Liver (tissue), 9 donors: ENCODE results near the gene ATP1A3. TPM values are rescaled to one million over a fixed set of nuclear protein-coding genes. Genes with fewer than 3 reads are reported as not detected.

Experiments used
- DNase-seq: peaks from one replicate; pipeline ENCODE4 v3.0.0-alpha.2; 2017; ENCODE audit warnings: low spot score
- H3K27ac ChIP-seq, 2 donors: one replicate each; pipeline ENCODE4 v1.7.0; 2013; ENCODE audit warnings: inconsistent platforms in 2 of 2, low read length in 2 of 2, control low read depth in 1 of 2, low read depth in 1 of 2, mild to moderate bottlenecking in 1 of 2
- H3K27me3 ChIP-seq, 4 donors: one replicate each; pipeline versions ENCODE4 v1.6.1 to v1.7.0; 2013; ENCODE audit warnings: low read length in 3 of 4, inconsistent platforms in 1 of 4, mild to moderate bottlenecking in 1 of 4, moderate library complexity in 1 of 4; ENCODE audit not compliant: control insufficient read depth in 4 of 4, insufficient read depth in 4 of 4
- H3K36me3 ChIP-seq, 4 donors: one replicate each; pipeline versions ENCODE4 v1.6.1 to v1.7.0; 2013; ENCODE audit warnings: low read length in 3 of 4, mild to moderate bottlenecking in 3 of 4, low read depth in 1 of 4, moderate library complexity in 1 of 4; ENCODE audit not compliant: control insufficient read depth in 4 of 4, insufficient read depth in 3 of 4
- H3K4me1 ChIP-seq, 4 donors: one replicate each; pipeline versions ENCODE4 v1.6.1 to v1.7.0; 2013; ENCODE audit warnings: low read length in 3 of 4, mild to moderate bottlenecking in 3 of 4, moderate library complexity in 1 of 4; ENCODE audit not compliant: control insufficient read depth in 4 of 4, insufficient read depth in 4 of 4
- H3K4me3 ChIP-seq, 3 donors: one replicate each; pipeline versions ENCODE4 v1.6.1 to v1.7.0; 2013; ENCODE audit warnings: low read length in 3 of 3, control low read depth in 1 of 3, low read depth in 1 of 3, mild to moderate bottlenecking in 1 of 3
- H3K9ac ChIP-seq, 2 donors: one replicate each; pipeline ENCODE4 v1.7.0; 2013; ENCODE audit warnings: low read length in 2 of 2, mild to moderate bottlenecking in 2 of 2, moderate library complexity in 2 of 2, control low read depth in 1 of 2, low read depth in 1 of 2
- H3K9me3 ChIP-seq, 4 donors: one replicate each; pipeline versions ENCODE4 v1.6.1 to v1.7.0; 2013; ENCODE audit warnings: low read length in 3 of 4; ENCODE audit not compliant: control insufficient read depth in 4 of 4
- FOXA1 ChIP-seq: IDR thresholded peaks from 2 replicates; pipeline ENCODE4 v1.6.1; 2016; ENCODE audit warnings: antibody characterized with exemption
- FOXA2 ChIP-seq: IDR thresholded peaks from 2 replicates; pipeline ENCODE4 v1.6.1; 2016; ENCODE audit warnings: antibody characterized with exemption
- GABPA ChIP-seq, 2 donors: IDR thresholded peaks in 1 of 2; conservative IDR thresholded peaks in 1 of 2; 2 replicates each; pipeline ENCODE4 v1.6.1; 2016; ENCODE audit warnings: antibody characterized with exemption in 2 of 2, mild to moderate bottlenecking in 1 of 2, moderate library complexity in 1 of 2
- JUND ChIP-seq, 2 donors: IDR thresholded peaks; 2 replicates each; pipeline ENCODE4 v1.6.1; 2016; ENCODE audit warnings: antibody characterized with exemption in 2 of 2
- MAX ChIP-seq: IDR thresholded peaks from 2 replicates; pipeline ENCODE4 v1.6.1; 2016; ENCODE audit warnings: antibody characterized with exemption
- NR2F2 ChIP-seq: IDR thresholded peaks from 2 replicates; pipeline ENCODE4 v1.6.1; 2016; ENCODE audit warnings: antibody characterized with exemption
- RAD21 ChIP-seq, 2 donors: IDR thresholded peaks; 2 replicates each; pipeline ENCODE4 v1.6.1; 2016; ENCODE audit warnings: antibody characterized with exemption in 2 of 2, mild to moderate bottlenecking in 2 of 2
- RXRA ChIP-seq, 2 donors: IDR thresholded peaks; 2 replicates each; pipeline ENCODE4 v1.6.1; 2017 to 2018; ENCODE audit warnings: antibody characterized with exemption in 2 of 2, mild to moderate bottlenecking in 1 of 2
- TAF1 ChIP-seq: conservative IDR thresholded peaks from 2 replicates; pipeline ENCODE4 v1.6.1; 2016; ENCODE audit warnings: antibody characterized with exemption, mild to moderate bottlenecking
- YY1 ChIP-seq: IDR thresholded peaks from 2 replicates; pipeline ENCODE4 v1.6.1; 2016; ENCODE audit warnings: antibody characterized with exemption, mild to moderate bottlenecking
- ZBTB33 ChIP-seq: IDR thresholded peaks from 2 replicates; pipeline ENCODE4 v1.6.1; 2016; ENCODE audit warnings: antibody characterized with exemption
- WGBS: extraction: QIAGEN DNeasy Blood & Tissue Kit; methylation state at CpG from one replicate; pipeline ENCODE4 v1.1.7; 2013; 5-methylcytosine and 5-hydroxymethylcytosine counted together
- polyA plus RNA-seq, 2 donors: library from polyadenylated mRNA; stranded (reverse) in 1 of 2; unstranded in 1 of 2; fragments of 200-250 nt in 1 of 2; fragments of >200 nt in 1 of 2; fragmentation: Nextera tagmentation in 1 of 2; extraction: Ambion mirVana in 1 of 2; gene quantifications; one replicate each; pipeline versions ENCODE4 v1.2.1 to v1.2.3, GENCODE V29; 2013 to 2015
- total RNA-seq, 2 donors: library from RNA; depleted of rRNA; stranded (reverse); fragments of >200 nt; gene quantifications; one replicate each; pipeline ENCODE4 v1.2.3, GENCODE V29; 2014
- TF ChIP-seq, protein P1 (sequence below): fragments of 150-350 bp; IDR thresholded peaks from 2 replicates; pipeline ENCODE4 v1.5.1; 2017; ENCODE audit warnings: improper control_type of control experiment, low read depth, low read length; ENCODE audit not compliant: missing input control
- TF ChIP-seq, protein P2 (sequence below): IDR thresholded peaks from 2 replicates; pipeline ENCODE4 v1.6.1; 2016; ENCODE audit warnings: antibody characterized with exemption
- donor health status: healthy.
- donor health status: healthy.
- donor health status: healthy.
- donor health status: healthy.
- donor health status: healthy.

The ATP1A3 gene
- total and polyA plus RNA-seq, 4 donors: 0.05 to 0.09 (median 0.08) TPM; not detected in 1

DNA sequence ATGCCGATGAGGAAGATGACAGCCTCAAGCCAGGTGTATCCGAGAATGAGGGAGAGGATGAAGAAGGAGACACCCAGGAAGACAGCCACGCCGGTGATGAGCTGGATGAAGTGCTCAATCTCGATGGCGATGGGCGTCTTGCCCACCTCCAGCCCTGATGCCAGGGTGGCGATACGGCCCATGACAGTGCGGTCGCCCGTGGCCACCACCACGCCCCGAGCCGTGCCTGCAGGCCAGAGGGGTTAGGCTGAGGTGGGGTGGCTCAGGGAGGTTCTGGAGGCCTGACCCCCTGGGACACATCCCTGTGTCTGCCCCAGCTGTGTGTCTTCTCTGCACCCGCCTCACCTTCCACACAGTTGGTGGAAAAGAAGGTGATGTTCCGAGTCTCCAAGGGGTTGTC lies 9.1 kb downstream of the ATP1A3 start (continued):
- TF ChIP-seq GABPA (IDR thresholded peaks at IDR 0.05 in 1 of 2, conservative IDR thresholded peaks at IDR 0.05 in 1 of 2) (no peak), FOXA2 (no peak), RAD21 (IDR thresholded peaks at IDR 0.05) (no peak)

- Histone ChIP-seq H3K4me3 (no peak overlapping the region), H3K4me1 (no peaks in the 10 kb centered on the region), H3K36me3 (no peaks in the 10 kb centered on the region), H3K9ac (no peak overlapping the region), H3K27me3 (no peaks in the 10 kb centered on the region), H3K9me3 (no peaks in the 10 kb centered on the region), H3K27ac (no peak overlapping the region)
- 82% methylated on average over 15 of the region's 15 CpGs for WGBS
- TF ChIP-seq NR2F2: no peak
- TF ChIP-seq MAX: no peak
- no peak for TF ChIP-seq JUND (IDR thresholded peaks at IDR 0.05)
- TF ChIP-seq TAF1: no peak
- TF ChIP-seq FOXA1: no peak
- TF ChIP-seq YY1: no peak
- TF ChIP-seq, protein P1, sequence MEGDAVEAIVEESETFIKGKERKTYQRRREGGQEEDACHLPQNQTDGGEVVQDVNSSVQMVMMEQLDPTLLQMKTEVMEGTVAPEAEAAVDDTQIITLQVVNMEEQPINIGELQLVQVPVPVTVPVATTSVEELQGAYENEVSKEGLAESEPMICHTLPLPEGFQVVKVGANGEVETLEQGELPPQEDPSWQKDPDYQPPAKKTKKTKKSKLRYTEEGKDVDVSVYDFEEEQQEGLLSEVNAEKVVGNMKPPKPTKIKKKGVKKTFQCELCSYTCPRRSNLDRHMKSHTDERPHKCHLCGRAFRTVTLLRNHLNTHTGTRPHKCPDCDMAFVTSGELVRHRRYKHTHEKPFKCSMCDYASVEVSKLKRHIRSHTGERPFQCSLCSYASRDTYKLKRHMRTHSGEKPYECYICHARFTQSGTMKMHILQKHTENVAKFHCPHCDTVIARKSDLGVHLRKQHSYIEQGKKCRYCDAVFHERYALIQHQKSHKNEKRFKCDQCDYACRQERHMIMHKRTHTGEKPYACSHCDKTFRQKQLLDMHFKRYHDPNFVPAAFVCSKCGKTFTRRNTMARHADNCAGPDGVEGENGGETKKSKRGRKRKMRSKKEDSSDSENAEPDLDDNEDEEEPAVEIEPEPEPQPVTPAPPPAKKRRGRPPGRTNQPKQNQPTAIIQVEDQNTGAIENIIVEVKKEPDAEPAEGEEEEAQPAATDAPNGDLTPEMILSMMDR: no peak
- TF ChIP-seq RXRA (IDR thresholded peaks at IDR 0.05): no peak
- TF ChIP-seq RAD21 (IDR thresholded peaks at IDR 0.05): no peak
- TF ChIP-seq, protein P2, sequence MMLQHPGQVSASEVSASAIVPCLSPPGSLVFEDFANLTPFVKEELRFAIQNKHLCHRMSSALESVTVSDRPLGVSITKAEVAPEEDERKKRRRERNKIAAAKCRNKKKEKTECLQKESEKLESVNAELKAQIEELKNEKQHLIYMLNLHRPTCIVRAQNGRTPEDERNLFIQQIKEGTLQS: no peak
- TF ChIP-seq GABPA (IDR thresholded peaks at IDR 0.05 in 1 of 2, conservative IDR thresholded peaks at IDR 0.05 in 1 of 2): no peak
- TF ChIP-seq ZBTB33: no peak
- no peak for DNase-seq
Measured at GRCh38 chr19:41981724-41982123, 12.3 kb downstream of the ATP1A3 start.

GRCh38 chr19:41978470-41978869 lies 15.6 kb downstream of the ATP1A3 start:
- no peak overlapping the region for H3K27ac ChIP-seq
- no peak overlapping the region for H3K4me3 ChIP-seq
- no peaks in the 10 kb centered on the region for H3K9me3 ChIP-seq
- no peak overlapping the region for H3K9ac ChIP-seq
- no peaks in the 10 kb centered on the region for H3K27me3 ChIP-seq
- no peak for TF ChIP-seq FOXA1
- no peaks in the 10 kb centered on the region for H3K4me1 ChIP-seq
- WGBS: 85% methylated on average over 17 of the region's 17 CpGs
- H3K36me3 ChIP-seq: no peaks in the 10 kb centered on the region
- no peak for DNase-seq

DNA sequence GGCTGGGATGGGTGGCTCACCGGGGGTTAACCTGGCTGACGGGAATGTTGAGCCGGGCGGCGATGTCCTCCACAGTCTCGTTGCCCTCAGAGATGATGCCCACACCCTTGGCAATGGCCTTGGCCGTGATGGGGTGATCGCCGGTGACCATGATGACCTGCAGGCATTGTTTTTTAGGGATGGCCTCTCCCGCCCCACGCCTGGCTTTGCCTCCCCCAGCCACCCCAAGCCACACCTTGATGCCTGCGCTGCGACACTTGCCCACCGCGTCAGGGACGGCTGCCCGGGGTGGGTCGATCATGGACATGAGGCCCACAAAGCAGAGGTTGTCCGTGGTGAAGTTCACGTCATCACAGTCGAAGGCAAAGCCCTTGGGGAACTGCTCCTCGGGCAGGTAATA lies 16.1 kb downstream of the ATP1A3 start:
- H3K9ac ChIP-seq: no peak overlapping the region
- no peak for TF ChIP-seq YY1
- DNase-seq: no peak
- H3K36me3 ChIP-seq: no peaks in the 10 kb centered on the region
- WGBS: 84% methylated on average over 22 of the region's 22 CpGs
- no peak overlapping the region for H3K4me3 ChIP-seq
- H3K4me1 ChIP-seq: no peaks in the 10 kb centered on the region
- H3K9me3 ChIP-seq: no peaks in the 10 kb centered on the region
- H3K27ac ChIP-seq: no peak overlapping the region
- no peaks in the 10 kb centered on the region for H3K27me3 ChIP-seq
